CD4-positive, alpha-beta T cell treated with Interleukin-17A for 1 hour (primary cell): ENCODE results near the gene DEFB123.
A peak's percentile ranks its signal among the peaks of the same experiment; 100 is the strongest.

Experiments used
- DNase-seq: peaks from one replicate; pipeline ENCODE4 v3.0.0-alpha.2; 2020

DEFB123 gene

DNA sequence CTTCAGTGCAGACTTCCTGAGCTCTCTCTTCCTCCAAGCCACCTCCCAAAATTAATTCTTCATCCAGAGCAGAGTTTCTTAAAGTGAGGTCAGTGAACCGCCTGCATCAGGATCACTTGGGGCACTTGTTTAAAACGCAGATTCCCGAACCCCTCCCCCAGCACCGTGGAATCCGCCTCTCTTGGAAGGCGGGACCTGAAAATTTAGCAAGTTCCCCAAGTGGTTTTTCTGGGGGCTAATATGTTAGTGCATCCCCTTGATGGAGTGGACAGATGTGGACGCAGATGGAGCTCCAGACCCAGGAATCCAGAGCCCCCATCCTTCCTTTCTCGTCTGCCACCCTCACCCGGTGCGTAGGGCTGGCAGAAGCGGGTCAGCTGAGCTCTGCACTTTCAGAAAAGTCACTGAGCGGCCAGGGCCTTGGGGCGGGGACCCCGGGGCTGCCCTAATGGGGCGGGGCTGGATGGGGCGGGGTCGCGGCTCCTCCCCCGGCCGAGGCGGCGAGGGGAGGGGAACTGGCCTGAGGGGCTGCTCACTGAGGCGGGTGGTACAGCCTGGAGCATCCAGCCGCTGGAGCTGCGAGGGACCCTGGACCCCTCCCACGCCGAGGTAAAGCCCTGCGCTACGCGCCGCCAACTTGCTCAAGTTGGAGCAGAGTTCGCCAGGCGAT is 34.5 kb downstream of the DEFB123 start, which contains the start of the genes DEFB124 and REM1:
Gene DEFB124 (minus strand): TSS at position 370 of the 670 bp plus-strand sequence. CDS start 2,114 bp downstream, outside the sequence.
Gene REM1 (plus strand): TSS at position 531 of the 670 bp plus-strand sequence. CDS start 1,158 bp downstream, outside the sequence.
- no peak for DNase-seq

DNA sequence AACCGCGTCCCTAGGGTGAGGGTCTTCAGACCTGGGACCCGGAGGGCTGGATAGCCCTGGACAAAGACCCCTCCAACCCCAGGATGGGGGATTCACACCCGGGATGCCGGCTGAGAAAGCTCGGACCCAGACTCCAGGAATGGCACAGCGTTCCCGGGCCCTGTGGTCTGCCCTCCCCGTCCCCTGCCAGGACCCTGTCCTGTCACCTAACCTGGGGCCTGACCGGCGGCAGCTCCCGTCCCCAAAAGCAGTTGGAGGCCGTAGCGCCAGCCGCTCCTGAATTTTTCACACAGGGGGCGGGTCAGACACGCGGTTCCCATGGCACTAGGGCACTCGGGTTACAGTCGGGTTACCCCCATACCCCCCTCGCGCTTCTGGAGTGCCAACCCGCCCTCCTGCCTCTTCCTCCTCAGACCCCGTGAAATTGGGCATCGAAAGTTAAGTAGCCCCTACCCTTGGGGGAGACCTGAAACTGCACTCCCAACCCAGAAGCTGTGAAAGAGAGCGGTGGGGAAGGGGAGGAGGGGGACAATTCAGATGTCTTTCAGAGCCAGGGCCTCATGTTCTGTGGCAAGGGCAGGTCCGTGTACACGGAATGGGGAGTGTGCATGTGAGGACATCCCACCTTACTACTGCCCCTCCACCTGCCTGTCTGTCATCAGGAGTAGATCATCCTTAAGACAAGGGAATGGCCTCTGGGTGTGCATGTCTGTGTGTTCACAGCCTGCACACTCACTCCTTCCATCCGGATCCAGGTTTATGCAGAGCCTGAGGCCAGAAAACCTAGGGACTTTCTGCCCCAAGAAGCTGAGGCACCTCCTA is 35.3 kb downstream of the DEFB123 start:
- no peak for DNase-seq

DNA sequence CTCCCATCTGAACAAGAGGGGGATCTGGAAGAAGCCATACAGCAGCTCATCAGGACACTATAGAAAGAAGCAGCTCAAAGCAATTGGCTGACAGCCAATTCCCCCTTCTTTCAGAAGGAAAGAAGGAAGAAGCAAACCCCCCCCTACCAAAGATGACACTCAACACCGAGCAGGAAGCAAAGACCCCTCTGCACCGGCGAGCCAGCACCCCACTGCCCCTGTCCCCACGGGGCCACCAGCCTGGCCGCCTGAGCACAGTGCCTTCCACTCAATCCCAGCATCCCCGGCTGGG is 35.8 kb downstream of the DEFB123 start:
- no peak for DNase-seq

DNA sequence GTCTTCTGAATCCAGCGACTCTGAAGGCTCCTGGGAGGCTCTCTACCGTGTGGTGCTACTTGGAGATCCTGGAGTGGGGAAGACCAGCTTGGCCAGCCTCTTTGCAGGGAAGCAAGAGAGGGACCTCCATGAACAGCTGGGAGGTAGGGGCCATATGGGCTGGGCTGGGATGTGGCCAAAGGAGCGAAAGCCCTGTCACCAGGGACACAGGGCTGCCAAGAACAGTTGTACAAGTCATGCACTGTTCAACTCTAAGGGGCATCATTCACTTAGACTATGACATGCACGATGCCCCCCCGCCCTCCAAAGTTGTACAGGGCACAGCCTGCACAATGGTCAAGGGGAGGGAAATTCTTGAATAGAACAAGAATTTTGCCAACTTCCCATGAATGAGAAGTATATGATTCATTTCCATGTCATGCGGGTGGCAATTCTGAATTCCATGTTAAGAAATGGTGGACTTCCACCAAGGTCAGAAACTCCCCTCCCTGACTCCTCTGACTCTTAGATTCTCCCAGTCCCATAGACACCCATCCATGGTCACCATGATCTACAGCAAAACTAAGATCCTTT is 36.3 kb downstream of the DEFB123 start:
- DNase-seq, result no peak

DNA sequence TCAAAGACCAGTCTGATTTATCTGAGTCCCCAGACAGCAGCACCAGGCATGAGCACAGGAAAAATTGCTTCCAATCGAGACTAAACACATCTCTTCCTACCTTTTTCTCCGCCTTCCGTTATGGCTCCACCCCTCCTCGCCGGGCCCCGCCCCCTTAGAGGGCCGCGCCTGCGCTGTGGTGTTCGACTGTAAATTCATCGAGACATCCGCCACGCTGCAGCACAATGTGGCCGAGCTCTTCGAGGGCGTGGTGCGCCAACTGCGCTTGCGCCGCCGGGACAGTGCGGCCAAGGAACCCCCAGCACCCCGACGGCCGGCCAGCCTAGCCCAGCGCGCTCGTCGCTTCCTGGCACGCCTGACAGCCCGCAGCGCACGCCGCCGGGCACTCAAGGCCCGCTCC is 43.6 kb downstream of the DEFB123 start:
- peak; percentile 19 for DNase-seq

DNA sequence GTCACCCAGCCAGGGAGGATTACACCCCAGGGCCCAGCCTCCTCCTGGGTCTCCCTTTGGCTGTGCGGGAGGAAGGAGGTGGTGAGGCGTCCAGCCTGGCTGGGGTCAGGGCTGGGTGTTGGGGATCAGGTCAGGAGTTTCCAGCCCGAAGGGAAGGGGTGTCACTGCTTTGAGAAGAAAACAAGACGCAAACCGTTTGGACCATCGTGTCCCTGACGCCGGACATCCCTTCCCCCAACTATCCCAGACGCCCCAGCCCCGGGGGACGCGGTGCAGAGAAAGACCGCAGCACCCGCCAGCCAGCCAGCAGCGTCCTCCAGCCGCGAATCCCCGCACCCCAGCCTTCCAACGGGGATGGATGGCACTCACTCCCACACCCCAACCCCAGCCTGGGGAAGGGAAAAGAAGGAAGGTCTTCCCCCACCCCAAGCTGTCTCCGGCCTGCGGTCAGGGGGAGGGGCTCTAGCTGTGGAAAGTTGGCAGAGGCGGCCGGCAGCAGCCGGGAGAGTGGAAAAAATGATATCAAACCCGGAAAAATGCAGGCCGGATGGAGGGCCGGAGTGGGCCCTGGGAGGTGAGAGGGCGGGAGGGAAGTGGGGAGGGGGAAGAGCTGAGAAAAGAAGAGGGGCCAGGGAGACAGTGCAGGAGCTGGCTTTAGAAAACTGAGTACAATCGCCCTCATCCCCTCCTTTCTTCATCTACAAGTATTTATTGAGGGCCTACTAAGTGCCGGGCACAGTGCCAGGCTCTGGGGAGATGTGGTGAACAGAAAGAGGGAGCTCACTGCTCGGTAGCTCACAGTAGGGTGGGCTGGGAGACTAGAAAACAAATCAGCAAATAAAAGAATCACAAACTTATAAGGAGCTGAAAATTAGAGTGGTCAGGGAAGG is 45.3 kb downstream of the DEFB123 start:
- no peak for DNase-seq

DNA sequence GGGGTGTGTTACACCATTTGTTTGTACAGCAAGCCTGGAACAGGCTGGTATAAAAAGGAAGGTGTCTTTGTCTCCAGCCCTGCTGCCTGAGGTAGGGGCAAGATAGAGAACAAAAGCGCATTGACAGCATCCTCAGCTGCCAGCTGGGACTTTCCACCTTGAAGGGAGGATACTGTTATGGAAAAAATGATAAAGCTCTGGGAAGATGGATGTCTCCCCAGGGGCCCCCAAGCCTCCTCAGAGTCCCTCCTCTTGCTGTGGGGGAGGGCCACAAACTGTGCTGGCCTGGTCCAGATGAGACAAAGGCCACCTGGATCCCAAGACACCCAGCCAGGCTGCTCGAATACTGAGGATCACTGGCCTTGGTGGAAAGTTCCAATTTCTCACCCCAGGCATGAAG is 47.7 kb downstream of the DEFB123 start:
- no peak for DNase-seq

DNA sequence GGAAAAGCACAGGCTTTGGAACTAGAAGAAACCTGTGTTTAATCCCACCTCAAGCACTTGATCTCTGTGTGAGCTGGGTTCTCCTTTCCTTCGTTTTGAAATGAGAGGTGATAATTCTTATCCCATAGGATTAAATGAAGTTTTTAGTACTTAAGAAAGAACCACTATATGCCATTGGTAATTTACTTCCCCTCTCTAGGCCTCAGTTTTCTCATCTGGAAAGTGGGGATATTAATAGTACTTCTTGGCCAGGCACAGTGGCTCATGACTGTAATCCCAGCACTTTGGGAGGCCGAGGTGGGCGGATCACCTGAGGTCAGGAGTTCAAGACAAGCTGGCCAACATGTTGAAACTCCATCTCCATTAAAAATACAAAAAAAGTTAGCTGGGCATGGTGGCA is 48.7 kb downstream of the DEFB123 start:
- DNase-seq, result no peak

DNA sequence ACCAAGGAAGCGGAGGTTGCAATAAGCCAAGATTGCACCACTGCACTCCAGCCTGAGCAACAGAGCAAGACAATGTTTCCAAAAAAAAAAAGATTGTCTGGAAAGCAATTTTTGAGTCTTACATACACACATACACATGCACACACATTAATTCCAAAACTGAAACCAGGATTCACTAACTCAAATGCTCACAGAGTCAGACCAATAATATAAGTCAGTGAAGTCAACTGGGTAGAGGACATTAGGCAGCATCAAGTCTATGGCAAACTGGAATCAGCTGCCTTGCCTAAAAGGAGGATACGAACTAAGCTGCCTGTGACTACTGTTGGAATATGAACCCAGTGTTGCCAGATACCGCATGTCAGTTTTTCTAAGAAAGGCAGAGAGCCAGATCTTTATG is 50.3 kb downstream of the DEFB123 start:
- DNase-seq, result no peak

DNA sequence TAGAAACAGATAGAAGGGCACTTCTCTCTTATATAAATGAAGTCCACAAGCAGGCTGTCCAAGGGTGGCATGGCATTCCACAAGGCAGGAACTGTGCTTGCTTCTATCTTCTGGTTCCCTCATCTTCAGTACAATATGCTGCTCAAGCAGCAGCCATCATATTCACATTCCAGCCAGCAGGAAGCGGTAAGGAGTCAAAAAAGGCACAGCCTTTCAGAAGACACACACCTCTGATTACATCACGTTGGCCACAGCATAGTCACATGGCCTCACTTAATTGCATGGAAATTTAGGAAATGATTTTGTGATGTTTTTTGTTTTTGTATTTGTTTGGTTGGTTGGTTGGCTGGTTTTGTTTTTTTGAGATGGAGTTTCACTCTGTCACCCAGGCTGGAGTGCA is 53.7 kb downstream of the DEFB123 start:
- no peak for DNase-seq

DNA sequence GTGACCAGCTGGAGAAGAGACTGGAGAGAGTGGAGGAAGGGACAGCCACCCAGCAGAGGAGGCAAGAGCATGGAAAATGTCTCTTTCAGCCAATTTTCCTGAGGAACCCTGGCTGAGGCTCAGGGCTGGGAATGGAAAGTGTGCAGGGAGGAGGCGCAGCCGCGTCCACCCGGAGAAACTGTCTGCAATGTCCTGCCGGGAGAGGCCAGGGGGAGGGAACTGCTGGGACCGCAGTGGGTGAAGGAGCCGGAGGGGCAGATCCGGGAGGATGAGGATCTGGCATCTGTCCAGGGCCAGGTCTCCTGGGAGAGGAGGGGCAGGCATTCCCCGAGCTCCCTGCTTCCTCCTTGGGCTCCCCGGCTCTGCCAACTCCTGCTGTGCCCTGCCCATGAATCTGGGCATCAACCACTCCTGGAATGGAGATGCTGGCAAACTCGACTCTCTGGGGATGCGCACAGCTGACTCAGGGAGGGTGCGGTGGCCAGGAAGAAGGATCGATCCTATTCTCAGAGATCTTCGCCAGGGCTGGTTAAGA is 56.4 kb downstream of the DEFB123 start:
- no peak for DNase-seq

DNA sequence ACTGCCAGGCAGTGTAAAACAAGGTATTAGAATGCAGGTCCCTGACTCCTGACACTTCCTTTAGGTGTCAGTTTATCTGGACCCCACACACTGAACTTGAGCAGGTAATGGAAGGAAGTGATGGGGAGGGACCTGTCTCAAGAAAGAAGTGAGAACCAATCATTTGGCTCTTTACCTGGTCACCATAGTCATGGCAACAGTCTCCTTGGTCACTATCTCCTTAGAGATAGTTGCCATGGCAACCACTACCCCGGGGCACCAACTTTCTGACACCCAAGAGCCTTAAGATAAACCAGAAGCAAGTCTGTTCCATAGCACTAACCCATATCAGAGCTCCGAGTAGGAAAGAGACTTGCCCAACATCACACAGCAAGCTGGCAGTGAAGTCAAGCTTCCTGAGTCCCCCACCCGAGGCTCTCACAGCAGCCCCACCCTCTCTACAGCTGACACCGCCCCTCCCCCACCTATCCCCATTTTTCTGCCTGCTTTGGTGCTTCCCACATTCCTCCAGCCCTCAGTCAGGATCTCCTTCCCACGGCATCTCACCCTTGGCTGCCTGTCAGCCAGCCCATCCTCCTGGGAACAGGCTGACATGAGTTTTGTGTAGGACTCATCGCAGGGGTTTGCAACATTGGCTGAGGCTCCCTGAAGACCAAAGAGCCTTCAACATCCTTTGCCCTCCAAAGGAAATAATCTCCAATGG is 57.6 kb downstream of the DEFB123 start:
- no peak for DNase-seq
